Mesenchymal stem cell (in vitro differentiated cells and primary cell): ENCODE data around the gene FBXO11.
A peak's percentile ranks its signal among the peaks of the same experiment; 100 is the strongest.

Experiments used
- DNase-seq: peaks from one replicate; pipeline ENCODE4 v3.0.0-alpha.2; 2013
- H2AFZ ChIP-seq: one replicate; pipeline ENCODE4 v1.6.1; 2013; ENCODE audit warnings: low read depth, mild to moderate bottlenecking, control low read depth, inconsistent platforms, low read length, moderate library complexity
- H2AK5ac ChIP-seq: 2 replicates; pipeline ENCODE4 v1.6.1; 2013; ENCODE audit warnings: low read length, moderate library complexity, mild to moderate bottlenecking, inconsistent platforms; ENCODE audit not compliant: severe bottlenecking
- H2BK120ac ChIP-seq: one replicate; pipeline ENCODE4 v1.6.1; 2013; ENCODE audit warnings: low read depth, mild to moderate bottlenecking, inconsistent platforms, low read length, moderate library complexity
- H2BK12ac ChIP-seq, 2 experiments: one replicate each; pipeline ENCODE4 v1.6.1; 2013; ENCODE audit warnings: inconsistent platforms in 2 of 2, low read length in 2 of 2, mild to moderate bottlenecking in 2 of 2, moderate library complexity in 2 of 2, control low read depth in 1 of 2
- H2BK15ac ChIP-seq: one replicate; pipeline ENCODE4 v1.6.1; 2013; ENCODE audit warnings: mild to moderate bottlenecking, low read depth, inconsistent platforms; ENCODE audit not compliant: poor library complexity, severe bottlenecking
- H2BK5ac ChIP-seq: 2 replicates; pipeline ENCODE4 v1.6.1; 2013; ENCODE audit warnings: low read depth, mild to moderate bottlenecking, low read length, control low read depth, inconsistent platforms; ENCODE audit not compliant: poor library complexity, severe bottlenecking
- H3K14ac ChIP-seq, 2 experiments: one replicate each; pipeline ENCODE4 v1.6.1; 2013; ENCODE audit warnings: inconsistent platforms in 2 of 2, low read length in 2 of 2, control low read depth in 1 of 2, mild to moderate bottlenecking in 1 of 2, moderate library complexity in 1 of 2
- H3K18ac ChIP-seq, 2 experiments: one replicate each; pipeline ENCODE4 v1.6.1; 2013; ENCODE audit warnings: inconsistent platforms in 2 of 2, low read length in 2 of 2, control low read depth in 1 of 2, low read depth in 1 of 2, mild to moderate bottlenecking in 1 of 2
- H3K23ac ChIP-seq, 2 experiments: one replicate each; pipeline ENCODE4 v1.6.1; 2013; ENCODE audit warnings: inconsistent platforms in 2 of 2, low read length in 2 of 2, mild to moderate bottlenecking in 2 of 2, moderate library complexity in 2 of 2, control low read depth in 1 of 2
- H3K27ac ChIP-seq: 2 replicates; pipeline ENCODE4 v1.5.1; 2013; ENCODE audit warnings: mild to moderate bottlenecking, moderate library complexity, low read length, control low read depth, inconsistent platforms; ENCODE audit not compliant: poor library complexity, severe bottlenecking
- H3K27me3 ChIP-seq, 2 experiments: 2 replicates each; pipeline versions ENCODE4 v1.6.1 to v1.7.0; 2013; ENCODE audit warnings: low read length in 2 of 2, mild to moderate bottlenecking in 2 of 2, moderate library complexity in 2 of 2, control low read depth in 1 of 2, inconsistent platforms in 1 of 2; ENCODE audit not compliant: control insufficient read depth in 1 of 2, insufficient read depth in 1 of 2
- H3K36me3 ChIP-seq, 2 experiments: 2 replicates each; pipeline versions ENCODE4 v1.6.1 to v1.7.0; 2013; ENCODE audit warnings: low read length in 2 of 2, control low read depth in 1 of 2, inconsistent platforms in 1 of 2, low read depth in 1 of 2, mild to moderate bottlenecking in 1 of 2; ENCODE audit not compliant: insufficient read depth in 2 of 2, control insufficient read depth in 1 of 2
- H3K4ac ChIP-seq, 2 experiments: one replicate each; pipeline ENCODE4 v1.6.1; 2013; ENCODE audit warnings: inconsistent platforms in 2 of 2, low read length in 2 of 2, mild to moderate bottlenecking in 2 of 2, moderate library complexity in 2 of 2, control low read depth in 1 of 2, low read depth in 1 of 2
- H3K4me1 ChIP-seq: 2 replicates; pipeline ENCODE4 v1.6.1; 2013; ENCODE audit warnings: low read depth, low read length, control low read depth; ENCODE audit not compliant: control insufficient read depth, insufficient read depth
- H3K4me2 ChIP-seq: 2 replicates; pipeline ENCODE4 v1.6.1; 2013; ENCODE audit warnings: low read length, mild to moderate bottlenecking, inconsistent platforms; ENCODE audit not compliant: poor library complexity, severe bottlenecking
- H3K4me3 ChIP-seq, 2 experiments: 2 replicates each; pipeline versions ENCODE4 v1.5.1 to v1.7.0; 2013; ENCODE audit warnings: low read length in 2 of 2, mild to moderate bottlenecking in 2 of 2, control low read depth in 1 of 2, low read depth in 1 of 2; ENCODE audit not compliant: insufficient read depth in 1 of 2
- H3K79me1 ChIP-seq: replicated peaks from 2 replicates; pipeline ENCODE4 v1.6.1; 2013; ENCODE audit warnings: mild to moderate bottlenecking, control low read depth, low read length, inconsistent platforms; ENCODE audit not compliant: poor library complexity, severe bottlenecking
- H3K9ac ChIP-seq: 2 replicates; pipeline ENCODE4 v1.7.0; 2013; ENCODE audit warnings: mild to moderate bottlenecking, low read length, moderate library complexity
- H3K9me3 ChIP-seq: 2 replicates; pipeline ENCODE4 v1.7.0; 2013; ENCODE audit warnings: mild to moderate bottlenecking, low read length; ENCODE audit not compliant: control insufficient read depth
- H4K8ac ChIP-seq: one replicate; pipeline ENCODE4 v1.6.1; 2013; ENCODE audit warnings: inconsistent platforms, mild to moderate bottlenecking, low read length, moderate library complexity
- H4K91ac ChIP-seq: one replicate; pipeline ENCODE4 v1.6.1; 2013; ENCODE audit warnings: mild to moderate bottlenecking, low read length, inconsistent platforms
- WGBS: methylation state at CpG from one replicate; pipeline ENCODE4 v1.1.7; 2013; ENCODE audit warnings: mixed read lengths; 5-methylcytosine and 5-hydroxymethylcytosine counted together

FBXO11 gene

DNA sequence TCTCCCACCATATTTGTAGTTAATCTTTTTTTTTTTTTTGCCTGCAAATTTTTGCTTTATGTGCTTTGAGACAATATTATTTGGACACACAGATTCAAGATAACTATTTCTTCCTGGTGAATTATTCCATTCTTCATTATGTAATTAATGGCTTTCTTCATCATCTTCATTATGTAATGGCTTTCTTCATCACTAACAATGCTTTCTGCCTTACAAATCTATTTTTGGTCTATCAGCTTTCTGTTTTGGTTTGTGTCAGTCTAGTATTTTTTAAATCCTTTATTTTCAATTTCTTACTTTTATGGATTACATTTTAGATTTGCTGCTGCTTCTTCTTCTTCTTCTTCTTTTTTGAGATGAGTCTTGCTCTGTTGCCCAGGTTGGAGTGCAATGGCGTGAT is 62.9 kb downstream of the FBXO11 start:
- Histone ChIP-seq H3K27ac (no peak overlapping the region), H2BK12ac (no peak overlapping the region), H2AFZ (no peak overlapping the region), H4K8ac (no peak overlapping the region), H3K9me3 (no peaks in the 10 kb centered on the region), H3K36me3 (peaks cover 0 to 14% of the 10 kb centered on the region in 2 experiments), H3K4me3 (no peak overlapping the region), H4K91ac (no peak overlapping the region), H2BK120ac (no peak overlapping the region), H3K4ac (no peak overlapping the region), H3K9ac (no peak overlapping the region), H3K23ac (no peak overlapping the region), H3K27me3 (no peaks in the 10 kb centered on the region), H3K18ac (no peak overlapping the region), H3K4me1 (no peaks in the 10 kb centered on the region), H3K4me2 (no peak overlapping the region), H2BK15ac (no peak overlapping the region), H3K79me1 (peaks cover 10% of the 10 kb centered on the region), H3K14ac (no peak overlapping the region), H2AK5ac (no peak overlapping the region), H2BK5ac (no peak overlapping the region)
- no peak for DNase-seq
- 100% methylated on average over 1 of the region's 1 CpG for WGBS

DNA sequence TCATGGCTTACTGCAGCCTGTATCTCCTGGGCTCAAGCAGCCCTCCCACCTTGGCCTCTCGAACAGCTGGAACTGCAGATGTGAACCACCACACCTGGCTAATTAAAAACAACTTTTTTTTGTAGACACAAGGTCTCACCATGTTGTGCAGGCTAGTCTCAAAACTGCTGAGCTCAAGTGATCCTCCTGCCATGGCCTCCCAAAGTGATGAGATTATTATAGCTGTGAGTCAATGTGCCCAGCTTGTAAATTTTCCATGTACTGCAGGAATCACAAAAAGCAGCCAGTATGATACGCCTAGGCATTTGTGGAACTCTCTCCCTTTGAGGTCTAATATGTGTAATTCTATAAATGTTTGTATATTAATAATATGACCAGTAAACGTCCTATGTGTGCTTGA is 63.5 kb downstream of the FBXO11 start:
- Histone ChIP-seq H3K27me3 (no peaks in the 10 kb centered on the region), H3K79me1 (peaks cover 8% of the 10 kb centered on the region), H3K18ac (no peak overlapping the region), H4K91ac (no peak overlapping the region), H3K14ac (peak overlapping the region in 1 of 2 experiments; percentile 60), H3K36me3 (peaks cover 2 to 20% of the 10 kb centered on the region in 2 experiments), H2BK15ac (no peak overlapping the region), H2AFZ (no peak overlapping the region), H3K4ac (no peak overlapping the region), H3K27ac (no peak overlapping the region), H3K4me3 (no peak overlapping the region), H3K9me3 (no peaks in the 10 kb centered on the region), H3K4me2 (no peak overlapping the region), H2BK5ac (no peak overlapping the region), H2BK12ac (no peak overlapping the region), H2AK5ac (no peak overlapping the region), H2BK120ac (no peak overlapping the region), H4K8ac (no peak overlapping the region), H3K9ac (no peak overlapping the region), H3K23ac (no peak overlapping the region), H3K4me1 (peaks cover 2% of the 10 kb centered on the region)
- no peak for DNase-seq
- WGBS, result 100% methylated on average over 1 of the region's 3 CpGs

DNA sequence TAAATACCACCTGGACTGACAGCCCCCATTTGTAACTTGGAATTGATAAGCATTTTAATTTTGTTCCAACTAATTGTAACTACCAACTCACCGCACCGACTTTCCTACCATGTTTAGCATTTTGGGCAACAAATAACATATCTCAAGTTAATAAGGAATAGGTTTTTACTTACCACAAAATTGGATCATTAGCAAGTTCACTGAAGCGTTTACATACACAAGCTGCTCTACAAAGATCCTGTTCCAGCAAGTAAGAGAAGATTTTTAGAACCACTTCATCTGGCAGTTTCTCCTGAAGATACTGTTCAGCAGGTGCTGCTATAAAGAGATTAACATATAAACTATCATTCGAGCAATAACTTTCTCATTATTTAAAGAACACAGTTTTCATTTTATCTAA is 67.6 kb downstream of the FBXO11 start:
- no peak overlapping the region for H4K91ac ChIP-seq
- H3K4ac ChIP-seq, result no peak overlapping the region
- no peak overlapping the region for H2BK120ac ChIP-seq
- H2AK5ac ChIP-seq, result no peak overlapping the region
- H3K27me3 ChIP-seq, result no peaks in the 10 kb centered on the region
- H3K27ac ChIP-seq, result no peak overlapping the region
- H2BK15ac ChIP-seq, result no peak overlapping the region
- H3K4me3 ChIP-seq, result no peak overlapping the region
- no peak overlapping the region for H3K23ac ChIP-seq
- H2BK5ac ChIP-seq, result no peak overlapping the region
- H2BK12ac ChIP-seq, result no peak overlapping the region
- H3K9me3 ChIP-seq, result no peaks in the 10 kb centered on the region
- DNase-seq, result no peak
- no peak overlapping the region for H4K8ac ChIP-seq
- H3K79me1 ChIP-seq, result peaks cover 16% of the 10 kb centered on the region
- WGBS, result 91% methylated on average over 3 of the region's 4 CpGs
- no peak overlapping the region for H3K4me2 ChIP-seq
- no peak overlapping the region for H3K9ac ChIP-seq
- H3K36me3 ChIP-seq, result peaks cover 21 to 61% of the 10 kb centered on the region in 2 experiments
- no peak overlapping the region for H3K18ac ChIP-seq
- H2AFZ ChIP-seq, result no peak overlapping the region
- H3K14ac ChIP-seq, result no peak overlapping the region
- H3K4me1 ChIP-seq, result peaks cover 2% of the 10 kb centered on the region

DNA sequence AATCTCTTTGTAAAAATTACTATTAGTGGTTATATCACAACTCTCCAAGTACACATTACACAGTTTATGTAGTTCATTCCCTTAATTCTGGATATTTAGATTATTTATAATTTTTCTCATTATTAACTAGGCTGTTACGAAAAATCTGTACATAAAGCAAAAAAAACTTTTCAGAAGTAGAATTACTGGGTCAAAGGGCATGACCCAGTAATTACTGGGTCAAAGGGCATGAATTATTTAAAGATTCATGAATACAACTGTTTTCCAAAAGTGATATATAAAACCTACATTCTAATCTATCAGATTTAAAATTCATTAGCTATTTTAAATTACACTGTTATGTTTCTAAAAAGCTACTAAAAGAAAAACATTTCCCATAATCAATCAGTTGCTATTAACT is 68.0 kb downstream of the FBXO11 start:
- Histone ChIP-seq H3K27me3 (no peaks in the 10 kb centered on the region), H3K18ac (no peak overlapping the region), H3K14ac (no peak overlapping the region), H2BK120ac (no peak overlapping the region), H4K91ac (no peak overlapping the region), H3K23ac (no peak overlapping the region), H3K4me2 (no peak overlapping the region), H3K4ac (no peak overlapping the region), H2BK5ac (no peak overlapping the region), H2BK12ac (no peak overlapping the region), H2AFZ (no peak overlapping the region), H3K4me3 (no peak overlapping the region), H3K9me3 (no peaks in the 10 kb centered on the region), H2BK15ac (no peak overlapping the region), H2AK5ac (no peak overlapping the region), H3K9ac (no peak overlapping the region), H3K4me1 (peaks cover 2% of the 10 kb centered on the region), H3K36me3 (peaks cover 22 to 65% of the 10 kb centered on the region in 2 experiments), H3K27ac (no peak overlapping the region), H4K8ac (no peak overlapping the region), H3K79me1 (peaks cover 17% of the 10 kb centered on the region)
- DNase-seq, result no peak
- no CpG with 5 or more reads among the region's 1 CpG for WGBS
